NCI-H1048 (cell line): ENCODE measurements around the gene NBAS.
"Not testable (repeated sequence)": the region's sequence is repeated elsewhere in the genome, so short reads cannot be mapped to it uniquely, and the experiment has no call there.

Experiments
- DNase-seq: peaks from one replicate; lab custom pipeline; 2025; lab: John Stamatoyannopoulos, UW

The NBAS gene

GRCh38 chr2:15359716-15360531 lies 201.2 kb downstream of the NBAS start:
- DNase-seq: no peak

- no peak for DNase-seq
Observed at GRCh38 chr2:15357922-15358321, 203.2 kb downstream of the NBAS start.

DNA sequence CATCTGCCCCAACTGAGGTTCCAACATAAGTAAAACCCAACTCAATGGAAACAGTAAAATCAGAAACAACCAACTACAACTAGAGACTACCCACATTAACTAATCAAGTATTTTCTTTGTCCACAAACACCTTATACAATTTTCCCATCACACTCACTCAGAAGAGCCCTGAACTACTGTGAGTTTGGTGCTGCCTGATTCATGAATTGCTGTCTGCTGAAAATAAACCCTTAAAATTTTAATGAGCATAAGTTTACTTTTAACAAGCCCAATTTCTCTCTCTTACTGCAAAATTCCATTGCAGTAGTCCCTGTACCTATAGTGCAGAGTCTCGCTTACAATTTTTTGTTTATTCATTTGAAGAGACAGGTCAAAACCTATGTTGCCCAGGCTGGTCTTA lies 203.9 kb downstream of the NBAS start:
- no peak for DNase-seq

DNA sequence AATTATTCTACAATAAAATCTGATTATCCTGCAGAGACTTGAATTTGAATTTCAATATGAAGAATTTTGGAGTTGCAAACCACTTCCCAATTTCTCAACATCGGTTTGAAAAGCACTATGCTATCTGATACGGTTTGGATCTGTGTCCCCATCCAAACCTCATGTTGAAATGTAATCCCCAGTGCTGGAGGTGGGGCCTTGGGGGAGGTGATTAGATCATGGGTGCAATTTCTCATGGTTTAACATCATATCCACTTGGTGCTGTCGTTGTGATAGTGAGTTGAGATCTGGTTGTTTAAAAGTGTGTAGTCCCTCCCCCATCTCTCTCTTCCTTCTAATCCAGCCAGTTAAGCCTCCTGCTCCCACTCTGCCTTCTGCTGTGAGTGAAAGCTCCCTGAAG lies 205.7 kb downstream of the NBAS start:
- no peak for DNase-seq

GRCh38 chr2:15354596-15355366 lies 206.4 kb downstream of the NBAS start:
- DNase-seq: no peak

DNA sequence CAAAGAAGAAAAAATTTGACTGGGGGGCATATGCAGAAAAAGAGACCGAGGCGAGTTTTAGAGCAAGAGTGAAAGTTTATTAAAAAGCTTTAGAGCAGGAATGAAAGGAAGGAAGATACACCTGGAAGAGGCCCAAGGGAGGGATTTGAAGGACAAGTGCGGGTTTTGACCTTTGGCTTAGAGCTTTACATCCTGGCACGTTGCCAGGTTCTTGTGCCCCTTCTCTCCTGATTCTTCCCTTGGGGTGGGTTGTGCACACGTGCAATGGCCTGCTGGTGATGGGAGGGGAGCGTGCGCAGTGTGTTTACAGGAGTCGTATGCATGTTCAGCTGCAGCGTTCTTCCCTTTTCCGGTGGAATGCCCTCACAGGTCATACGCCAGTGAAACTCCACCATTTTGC lies 208.8 kb downstream of the NBAS start:
- DNase-seq: no peak

DNA sequence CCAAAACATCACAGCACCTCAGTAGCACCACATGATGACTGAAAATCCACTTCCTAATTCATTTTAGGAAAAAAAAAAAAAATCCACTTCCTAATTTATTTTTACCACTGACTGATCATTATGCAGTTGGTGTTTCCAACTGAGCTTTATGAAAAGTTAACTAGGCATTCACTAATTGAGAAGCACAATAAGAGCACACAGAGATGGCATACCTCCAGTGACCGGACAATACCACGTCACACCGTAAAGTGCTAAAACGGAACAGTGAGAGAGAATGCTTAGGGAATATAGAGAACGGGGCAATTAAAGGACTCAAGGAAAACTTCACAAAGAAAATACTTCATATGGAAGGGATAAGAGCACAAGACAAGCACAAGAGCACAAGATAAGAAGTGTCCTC lies 212.5 kb downstream of the NBAS start:
- no peak for DNase-seq

DNA sequence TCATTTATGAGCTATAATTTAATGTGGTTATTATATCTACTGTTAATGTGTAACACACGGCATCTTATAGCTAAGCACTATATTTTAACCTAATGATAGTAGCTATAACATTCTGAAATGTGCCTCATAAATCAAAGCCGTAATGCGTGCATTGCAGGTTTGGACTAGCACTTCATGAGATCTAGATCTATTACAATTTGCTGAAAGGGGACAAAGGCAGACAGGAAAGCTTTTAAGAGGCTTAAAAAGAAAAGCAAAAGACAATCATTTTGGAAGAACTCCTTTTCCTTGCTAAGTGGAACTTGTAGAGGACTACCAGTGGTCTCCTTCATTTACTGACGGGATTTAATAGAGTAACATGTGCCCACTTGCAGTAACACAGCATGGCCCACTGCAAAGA lies 213.1 kb downstream of the NBAS start:
- no peak for DNase-seq

DNA sequence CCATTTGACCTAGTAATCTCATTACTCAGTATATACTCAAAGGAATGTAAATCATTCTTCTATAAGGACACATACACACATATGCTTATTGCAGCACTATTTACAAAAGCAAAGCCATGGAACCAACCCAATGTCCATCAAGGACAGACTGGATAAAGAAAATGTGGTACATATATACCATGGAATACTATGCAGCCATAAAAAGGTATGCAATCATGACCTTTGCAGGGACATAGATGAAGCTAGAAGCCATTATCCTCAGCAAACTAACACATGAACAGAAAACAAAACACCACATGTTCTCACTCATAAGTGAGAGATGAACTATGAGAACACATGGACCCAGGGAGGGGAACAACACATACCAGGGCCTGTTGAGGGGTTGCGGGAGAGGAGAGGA lies 214.5 kb downstream of the NBAS start:
- DNase-seq: no peak

- no peak for DNase-seq
Observed at GRCh38 chr2:15337996-15338666, 223.0 kb downstream of the NBAS start.

DNA sequence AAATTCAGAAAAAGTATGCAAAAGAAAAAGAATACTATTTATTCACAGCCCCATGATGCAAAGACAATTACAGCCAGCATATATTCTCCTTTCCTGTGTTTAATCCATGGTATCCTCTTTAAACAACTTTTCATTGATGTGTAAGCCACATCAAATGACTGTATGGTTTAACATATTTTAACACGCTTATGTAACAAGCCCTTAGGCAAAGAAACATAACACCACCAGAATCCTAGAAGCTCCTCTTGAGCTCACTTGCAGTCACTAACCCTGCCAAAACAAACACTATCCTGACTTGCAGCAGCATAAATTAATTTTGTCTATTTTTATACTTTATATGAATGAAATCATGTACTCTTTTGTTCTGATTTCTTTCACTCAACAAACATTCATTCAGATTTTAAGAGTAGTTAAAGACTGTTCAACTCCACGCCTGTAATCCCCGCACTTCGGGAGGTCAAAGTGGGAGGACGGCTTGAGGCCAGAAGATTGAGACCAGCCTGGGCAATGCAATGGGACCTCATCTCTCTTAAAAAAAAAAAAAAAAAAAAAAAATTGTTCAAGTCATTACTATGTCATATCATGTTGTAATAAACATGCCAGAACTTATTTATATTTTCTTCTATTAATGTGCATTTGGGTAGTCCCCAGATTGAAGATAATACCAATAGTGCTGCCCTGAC lies 226.3 kb downstream of the NBAS start:
- no peak for DNase-seq

DNA sequence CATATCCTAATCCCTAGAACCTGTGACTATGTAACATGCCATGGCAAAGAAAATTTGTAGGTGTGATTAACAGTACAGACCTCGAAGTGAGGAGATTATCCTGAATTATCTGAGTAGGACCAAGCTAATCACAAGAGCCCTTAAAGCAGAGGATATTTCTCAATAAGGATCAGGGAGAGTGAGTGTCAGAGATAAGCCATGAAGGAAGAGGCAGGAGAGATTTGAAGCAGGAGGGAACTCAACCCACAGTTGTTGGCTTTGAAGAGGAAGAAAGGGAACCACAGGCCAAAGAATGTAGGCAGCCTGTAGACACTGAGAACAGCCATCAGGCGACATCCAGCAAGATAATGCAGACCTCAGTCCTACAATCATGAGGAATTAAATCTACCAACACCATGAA lies 229.3 kb downstream of the NBAS start:
- DNase-seq: no peak

GRCh38 chr2:15325296-15325695 lies 235.8 kb downstream of the NBAS start:
- DNase-seq: no peak

GRCh38 chr2:15323227-15323626 lies 237.9 kb downstream of the NBAS start:
- no peak for DNase-seq

- DNase-seq: not testable (repeated sequence)
Observed at GRCh38 chr2:15321481-15321880, 239.7 kb downstream of the NBAS start.

- DNase-seq: no peak
Observed at GRCh38 chr2:15316370-15316814, 244.7 kb downstream of the NBAS start.

DNA sequence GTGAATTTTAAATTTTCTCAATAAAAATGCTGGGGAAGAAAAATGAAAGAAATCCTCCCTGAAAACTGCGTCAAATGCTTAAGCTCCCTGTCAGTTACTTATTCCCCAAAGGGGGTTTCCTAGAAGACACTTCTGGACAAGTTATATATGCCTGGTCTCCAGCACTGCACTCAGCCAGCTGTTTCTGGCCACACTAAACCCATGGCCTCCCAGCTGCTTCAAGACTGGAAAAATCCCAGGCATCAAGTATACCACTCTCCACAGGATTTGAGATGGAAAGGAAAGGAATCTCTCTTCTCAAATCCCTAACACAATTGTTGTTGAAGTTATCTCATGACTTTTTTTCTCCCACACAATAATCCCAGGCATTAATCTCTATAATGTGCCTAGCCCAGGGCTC lies 245.7 kb downstream of the NBAS start:
- no peak for DNase-seq

DNA sequence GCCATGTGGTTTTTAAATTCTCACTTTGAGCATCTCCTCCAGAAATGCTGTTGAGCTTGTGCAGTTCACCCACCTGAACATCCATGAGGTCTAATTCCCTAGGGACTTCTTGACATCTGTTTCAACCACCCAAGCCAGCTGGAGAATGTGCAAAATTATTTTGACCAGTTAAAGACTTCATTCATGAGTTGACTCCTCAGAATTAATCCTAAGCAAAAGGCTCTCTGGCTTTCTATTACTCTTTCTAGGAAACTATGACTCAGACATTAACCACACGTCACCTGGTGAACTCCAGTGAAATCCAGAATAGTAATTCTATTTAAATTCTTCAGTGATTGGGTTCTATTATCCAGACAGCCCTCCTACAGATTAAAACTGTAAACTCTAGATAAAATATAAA lies 247.5 kb downstream of the NBAS start:
- no peak for DNase-seq

- no peak for DNase-seq
Observed at GRCh38 chr2:15311926-15312325, 249.2 kb downstream of the NBAS start.

DNA sequence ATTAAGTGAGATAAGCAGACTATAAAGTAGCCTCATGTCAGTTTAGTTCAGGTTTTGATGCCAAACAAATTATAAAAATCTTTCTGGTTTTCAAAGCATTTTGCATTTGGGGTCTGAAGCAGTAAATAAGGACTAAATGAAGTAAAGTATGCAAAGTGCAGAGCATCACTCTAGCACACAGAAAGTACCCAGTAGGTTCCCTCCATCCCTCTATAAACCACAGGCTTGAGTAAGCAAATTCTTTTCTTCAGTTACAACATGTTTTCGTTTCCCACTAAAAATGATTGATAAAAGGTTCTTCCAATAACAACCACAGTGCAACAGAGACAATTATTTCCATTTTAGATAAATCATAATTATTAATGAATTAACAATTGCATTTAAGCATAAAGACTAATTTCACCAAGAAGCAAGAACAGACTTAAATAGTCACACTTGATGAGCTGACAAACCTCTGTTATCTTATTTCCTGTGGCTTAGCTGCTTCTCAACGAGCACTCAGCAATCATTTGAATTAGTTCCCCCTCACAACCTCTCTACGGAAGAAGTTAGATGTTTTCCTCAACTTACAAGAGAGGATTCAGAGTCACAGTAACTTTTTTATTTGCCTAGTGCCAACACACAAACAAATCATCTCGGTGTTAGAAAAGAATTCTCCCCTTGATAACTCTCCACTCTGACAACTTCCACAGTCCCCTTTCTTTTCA lies 249.8 kb downstream of the NBAS start:
- DNase-seq: no peak

- no peak for DNase-seq
Observed at GRCh38 chr2:15307526-15307925, 253.6 kb downstream of the NBAS start.

GRCh38 chr2:15306706-15307105 lies 254.4 kb downstream of the NBAS start:
- no peak for DNase-seq
